HG02763 (cell line): ENCODE results near the gene CGNL1.

Source experiments
- ATAC-seq: cut with Tn5 transposase; IDR thresholded peaks from one replicate; pipeline ENCODE4 v1.9.1; 2021; ENCODE audit warnings: mild to moderate bottlenecking, moderate library complexity; ENCODE audit not compliant: unreplicated experiment

Gene CGNL1

GRCh38 chr15:57353317-57353804, 22.9 kb upstream of the CGNL1 start:
- no peak for ATAC-seq

GRCh38 chr15:57354436-57355123, 21.7 kb upstream of the CGNL1 start:
- no peak for ATAC-seq

GRCh38 chr15:57355259-57355658, 21.0 kb upstream of the CGNL1 start:
- no peak for ATAC-seq

GRCh38 chr15:57356178-57356577, 20.1 kb upstream of the CGNL1 start:
- no peak for ATAC-seq

GRCh38 chr15:57356636-57357035, 19.7 kb upstream of the CGNL1 start:
- no peak for ATAC-seq

GRCh38 chr15:57357799-57358198, 18.5 kb upstream of the CGNL1 start:
- ATAC-seq, result no peak

GRCh38 chr15:57358571-57358970, 17.7 kb upstream of the CGNL1 start:
- ATAC-seq, result no peak

- no peak for ATAC-seq
Measured at GRCh38 chr15:57363661-57364060, 12.6 kb upstream of the CGNL1 start.

GRCh38 chr15:57364282-57365007, 11.9 kb upstream of the CGNL1 start:
- no peak for ATAC-seq

- no peak for ATAC-seq
Measured at GRCh38 chr15:57367556-57367955, 8.7 kb upstream of the CGNL1 start.

- no peak for ATAC-seq
Measured at GRCh38 chr15:57370929-57371328, 5.4 kb upstream of the CGNL1 start.

GRCh38 chr15:57373251-57373881, 2.9 kb upstream of the CGNL1 start:
- no peak for ATAC-seq

- no peak for ATAC-seq
Measured at GRCh38 chr15:57373882-57374276, 2.4 kb upstream of the CGNL1 start.

- ATAC-seq, result no peak
Measured at GRCh38 chr15:57376696-57377477, 582 bp downstream of the CGNL1 start.

GRCh38 chr15:57377478-57377847, 1.2 kb downstream of the CGNL1 start:
- no peak for ATAC-seq

GRCh38 chr15:57379487-57379886, 3.2 kb downstream of the CGNL1 start:
- ATAC-seq, result no peak

GRCh38 chr15:57380854-57381253, 4.5 kb downstream of the CGNL1 start:
- no peak for ATAC-seq

GRCh38 chr15:57382215-57382614, 5.9 kb downstream of the CGNL1 start:
- ATAC-seq, result no peak

- ATAC-seq, result no peak
Measured at GRCh38 chr15:57382969-57383368, 6.7 kb downstream of the CGNL1 start.

GRCh38 chr15:57384024-57384423, 7.7 kb downstream of the CGNL1 start:
- no peak for ATAC-seq

- no peak for ATAC-seq
Measured at GRCh38 chr15:57384816-57385215, 8.5 kb downstream of the CGNL1 start.
